HCT116 (cell line): ENCODE data around the gene DCAF8L2. TPM values are rescaled to one million over a fixed set of nuclear protein-coding genes. Genes with fewer than 3 reads are reported as not detected.

ENCODE experiments used
- ATAC-seq: fragments of 200-7000 bp; cut with Tn5 transposase; 2 replicates; pipeline ENCODE4 v1.9.1; 2020; ENCODE audit warnings: mild to moderate bottlenecking, moderate library complexity
- BruUV-seq: library from RNA; stranded (reverse); fragments of 400-500 nt; replicated peaks from 2 replicates; lab custom pipeline; 2021; lab: Mats Ljungman, UMichigan
- CTCF ChIA-PET: fragments of 300-600 bp; sonication (Branson Sonifier 250); formaldehyde crosslinking; loops from one replicate; lab custom pipeline; 2021; ENCODE audit warnings: antibody characterized with exemption; lab: Charles Lee
- POLR2A ChIA-PET: fragments of 300-600, 350-600 bp; sonication (Branson Sonifier 250); formaldehyde crosslinking; loops from one replicate; lab custom pipeline; 2021; ENCODE audit warnings: antibody characterized with exemption; lab: Charles Lee
- RAD21 ChIA-PET, 2 experiments: fragments of 300-600 bp; sonication (Branson Sonifier 250); formaldehyde crosslinking; loops; one replicate each; lab custom pipeline; 2023; ENCODE audit warnings: low total read pairs in 2 of 2; ENCODE audit not compliant: uncharacterized antibody in 2 of 2, unreplicated experiment in 2 of 2, low non-redundant PET in 1 of 2; lab: Charles Lee
- DNase-seq: peaks from one replicate; pipeline ENCODE4 v3.0.0-alpha.2; 2010; ENCODE audit warnings: low read depth, low spot score
- H2AFZ ChIP-seq: fragments of 200-600 bp; shearing (Covaris generic), sonication (generic); 2 replicates; pipeline ENCODE4 v1.6.1; 2017; ENCODE audit warnings: low read depth, mixed run types, mixed read lengths, antibody characterized with exemption, low read length; ENCODE audit not compliant: poor library complexity, severe bottlenecking
- H3K27ac ChIP-seq: 2 replicates; pipeline ENCODE4 v1.5.1; 2012; ENCODE audit warnings: low read depth, low read length
- H3K27me3 ChIP-seq: fragments of 200-600 bp; sonication (generic); 2 replicates; pipeline ENCODE4 v1.6.1; 2016; ENCODE audit warnings: mixed run types, low read length, mixed read lengths; ENCODE audit not compliant: insufficient read depth
- H3K36me3 ChIP-seq, 2 experiments: fragments of 200-500 bp in 1 of 2; fragments of 200-600 bp in 1 of 2; sonication (Bioruptor generic) in 1 of 2; sonication (generic) in 1 of 2; 2 replicates each; pipeline versions ENCODE4 v1.5.1 to v1.6.1; 2014 to 2016; ENCODE audit warnings: low read length in 2 of 2, inconsistent platforms in 1 of 2, mixed read lengths in 1 of 2, mixed run types in 1 of 2; ENCODE audit not compliant: insufficient read depth in 2 of 2, control insufficient read depth in 1 of 2
- H3K4me1 ChIP-seq, 2 experiments: fragments of 200-600 bp in 1 of 2; sonication (generic) in 1 of 2; 2 replicates each; pipeline versions ENCODE4 v1.5.1 to v1.6.1; 2012 to 2017; ENCODE audit warnings: low read length in 2 of 2, inconsistent platforms in 1 of 2, mild to moderate bottlenecking in 1 of 2, mixed read lengths in 1 of 2, mixed run types in 1 of 2, moderate library complexity in 1 of 2; ENCODE audit not compliant: insufficient read depth in 2 of 2, control insufficient read depth in 1 of 2
- H3K4me2 ChIP-seq: fragments of 200-600 bp; sonication (generic); 2 replicates; pipeline ENCODE4 v1.6.1; 2017; ENCODE audit warnings: mixed run types, low read length, mixed read lengths
- H3K4me3 ChIP-seq, 2 experiments: fragments of 200-600 bp in 1 of 2; sonication (generic) in 1 of 2; replicated peaks in 1 of 2; 2 replicates each; pipeline ENCODE4 v1.5.1; 2011 to 2016; ENCODE audit warnings: low read length in 2 of 2, control low read depth in 1 of 2, low read depth in 1 of 2, mild to moderate bottlenecking in 1 of 2, mixed read lengths in 1 of 2, mixed run types in 1 of 2
- H3K79me2 ChIP-seq: fragments of 200-600 bp; sonication (generic); 2 replicates; pipeline ENCODE4 v1.6.1; 2017; ENCODE audit warnings: mild to moderate bottlenecking, mixed run types, low read length, moderate library complexity, mixed read lengths; ENCODE audit not compliant: insufficient read depth
- H3K9ac ChIP-seq: fragments of 200-600 bp; sonication (generic); 2 replicates; pipeline ENCODE4 v1.6.1; 2016; ENCODE audit warnings: low read length, mixed read lengths
- H3K9me2 ChIP-seq: fragments of 200-600 bp; sonication (generic), shearing (Covaris generic); 2 replicates; pipeline ENCODE4 v1.6.1; 2017; ENCODE audit warnings: mixed run types, mild to moderate bottlenecking, moderate library complexity; ENCODE audit not compliant: insufficient read depth
- H3K9me3 ChIP-seq, 2 experiments: fragments of 200-500 bp in 1 of 2; fragments of 200-600 bp in 1 of 2; sonication (Bioruptor generic) in 1 of 2; sonication (generic) in 1 of 2; 2 replicates each; pipeline ENCODE4 v1.6.1; 2014 to 2017; ENCODE audit warnings: low read length in 2 of 2, mixed read lengths in 2 of 2, inconsistent platforms in 1 of 2, low read depth in 1 of 2, mild to moderate bottlenecking in 1 of 2, mixed run types in 1 of 2, moderate library complexity in 1 of 2; ENCODE audit not compliant: control insufficient read depth in 1 of 2, insufficient read depth in 1 of 2
- H4K20me1 ChIP-seq: fragments of 200-600 bp; sonication (generic), shearing (Covaris generic); 2 replicates; pipeline ENCODE4 v1.6.1; 2017; ENCODE audit warnings: mixed run types, mild to moderate bottlenecking, moderate library complexity; ENCODE audit not compliant: insufficient read depth
- ATF3 ChIP-seq: IDR thresholded peaks from 2 replicates; pipeline ENCODE4 v1.6.1; 2012
- CBX3 ChIP-seq: IDR thresholded peaks from 2 replicates; pipeline ENCODE4 v1.6.1; 2012; ENCODE audit warnings: low read depth
- CEBPB ChIP-seq: IDR thresholded peaks from 2 replicates; pipeline ENCODE4 v1.6.1; 2012; ENCODE audit warnings: low read depth
- CTCF ChIP-seq, 3 experiments: fragments of 200-600 bp in 1 of 3; sonication (generic) in 1 of 3; IDR thresholded peaks in 2 of 3; conservative IDR thresholded peaks in 1 of 3; 2 replicates each; pipeline ENCODE4 v1.5.1; 2012 to 2017; ENCODE audit warnings: low read depth in 2 of 3, low read length in 2 of 3, antibody characterized with exemption in 1 of 3, borderline replicate concordance in 1 of 3, control low read depth in 1 of 3, mild to moderate bottlenecking in 1 of 3, mixed read lengths in 1 of 3, mixed run types in 1 of 3, moderate library complexity in 1 of 3; ENCODE audit not compliant: insufficient read depth in 1 of 3
- EGR1 ChIP-seq: IDR thresholded peaks from 2 replicates; pipeline ENCODE4 v1.6.1; 2012; ENCODE audit warnings: low read depth
- POLR2A ChIP-seq: IDR thresholded peaks from 2 replicates; pipeline ENCODE4 v1.7.0; 2011; ENCODE audit warnings: borderline replicate concordance; ENCODE audit not compliant: insufficient read depth, insufficient read length; ENCODE audit errors: extremely low read depth
- POLR2AphosphoS5 ChIP-seq: IDR thresholded peaks from 2 replicates; pipeline ENCODE4 v1.6.1; 2011; ENCODE audit warnings: mild to moderate bottlenecking, low read depth, low read length, moderate library complexity
- SIN3A ChIP-seq: IDR thresholded peaks from 2 replicates; pipeline ENCODE4 v1.6.1; 2012; ENCODE audit warnings: low read depth
- SP1 ChIP-seq: IDR thresholded peaks from 2 replicates; pipeline ENCODE4 v1.6.1; 2012; ENCODE audit warnings: low read depth
- TCF7L2 ChIP-seq: IDR thresholded peaks from 2 replicates; pipeline ENCODE4 v1.7.0; 2011; ENCODE audit warnings: borderline replicate concordance, inconsistent platforms; ENCODE audit not compliant: insufficient read depth, insufficient read length; ENCODE audit errors: extremely low read depth
- ZBTB33 ChIP-seq: IDR thresholded peaks from 2 replicates; pipeline ENCODE4 v1.6.1; 2011; ENCODE audit warnings: mild to moderate bottlenecking, low read length, moderate library complexity; ENCODE audit not compliant: insufficient replicate concordance; ENCODE audit errors: extremely low read depth
- ZNF274 ChIP-seq: fragments of 200-500 bp; sonication (Bioruptor generic); IDR thresholded peaks from 2 replicates; pipeline ENCODE4 v1.6.1; 2014; ENCODE audit warnings: mild to moderate bottlenecking, low read depth, low read length, inconsistent platforms
- intact Hi-C: fragments of 100-400 bp; cut with micrococcal nuclease; formaldehyde crosslinking; loops from 2 replicates; pipeline ENCODE4 v1.10.0; 2022
- total RNA-seq: library from RNA; stranded (reverse); gene quantifications from one replicate; pipeline ENCODE4 v1.2.1, GENCODE V29; 2021; ENCODE audit not compliant: unreplicated experiment

DCAF8L2 gene
- total RNA-seq, 1 experiment from 2014 or later, result not detected

GRCh38 chrX:27796640-27797257 is 206.6 kb downstream of the DCAF8L2 start (continued):
- no peak for TF ChIP-seq ATF3
- TF ChIP-seq ZNF274, result no peak
- TF ChIP-seq TCF7L2, result no peak
- TF ChIP-seq CBX3, result no peak
- no peak for TF ChIP-seq CTCF (IDR thresholded peaks at IDR 0.05 in 2 of 3, conservative IDR thresholded peaks at IDR 0.05 in 1 of 3; ENCODE audit: borderline replicate concordance in 1 of 3, insufficient read depth in 1 of 3, low read depth in 2 of 3, low read length in 2 of 3)
- TF ChIP-seq, all 23 proteins: peak for 0

- no peaks in the 10 kb centered on the region for H4K20me1 ChIP-seq
- ATAC-seq (no peak), DNase-seq (no peak)
- H3K4me1 ChIP-seq, result no peaks in the 10 kb centered on the region
- no peak overlapping the region for H3K4me3 ChIP-seq
- POLR2A ChIA-PET, result no interaction called here
- no peak overlapping the region for H3K9ac ChIP-seq
- no peaks in the 10 kb centered on the region for H3K79me2 ChIP-seq
- RAD21 ChIA-PET, result no interaction called here
- H3K4me2 ChIP-seq, result no peak overlapping the region
- CTCF ChIA-PET, result no interaction called here
- intact Hi-C loops, result no loop called here
- H3K27ac ChIP-seq, result no peak overlapping the region
- H3K9me3 ChIP-seq, result no peaks in the 10 kb centered on the region
- no TSS peak for BruUV-seq
- no peaks in the 10 kb centered on the region for H3K36me3 ChIP-seq
- no peaks in the 10 kb centered on the region for H3K27me3 ChIP-seq
- no peaks in the 10 kb centered on the region for H3K9me2 ChIP-seq
- TF ChIP-seq CEBPB (no peak), SP1 (no peak), POLR2A (no peak), ZBTB33 (no peak), EGR1 (no peak), CTCF (IDR thresholded peaks at IDR 0.05 in 2 of 3, conservative IDR thresholded peaks at IDR 0.05 in 1 of 3; ENCODE audit: borderline replicate concordance in 1 of 3, insufficient read depth in 1 of 3, low read depth in 2 of 3, low read length in 2 of 3) (no peak), TCF7L2 (no peak), ZNF274 (no peak), SIN3A (no peak), POLR2AphosphoS5 (no peak)
- no peak overlapping the region for H2AFZ ChIP-seq
These were observed 207.4 kb downstream of the DCAF8L2 start for GRCh38 chrX:27797575-27797974.
